ENCODE data around the gene TNFAIP2. TPM values are rescaled to one million over a fixed set of nuclear protein-coding genes. Genes with fewer than 3 reads are reported as not detected.

Gene TNFAIP2
- total RNA-seq, 1 experiment from 2014 or later, result 8.1 TPM

- no peaks in the 10 kb centered on the region for H3K9me3 ChIP-seq
- H3K36me3 ChIP-seq (ENCODE audit: control insufficient read depth, insufficient read depth, low read length), result no peaks in the 10 kb centered on the region
- no peak overlapping the region for H3K4me3 Mint-ChIP-seq (ENCODE audit: unreplicated experiment)
- no peak for TF ChIP-seq CTCF (IDR thresholded peaks at IDR 0.05; ENCODE audit: insufficient read depth in 1 of 2, low read depth in 1 of 2, low read length in 1 of 2, severe bottlenecking in 1 of 2, unreplicated experiment in 1 of 2)
- no peaks in the 10 kb centered on the region for H3K36me3 Mint-ChIP-seq (ENCODE audit: insufficient read depth, unreplicated experiment)
- no peaks in the 10 kb centered on the region for H3K27me3 Mint-ChIP-seq (ENCODE audit: insufficient read depth, unreplicated experiment)
- no peaks in the 10 kb centered on the region for H3K4me1 ChIP-seq
- intact Hi-C loops (cut with micrococcal nuclease; ENCODE audit: unreplicated experiment), result loop anchor here (2.0 kb wide), 1 partner anchor 112 kb away; no protein-coding TSS in a partner anchor
- no peaks in the 10 kb centered on the region for H3K9me3 Mint-ChIP-seq (ENCODE audit: unreplicated experiment)
- no TSS peak for BruUV-seq (replicated peaks)
- POLR2A ChIA-PET, result no interaction called here
- no peak overlapping the region for H3K27ac Mint-ChIP-seq (ENCODE audit: unreplicated experiment)
- DNase-seq, result no peak
- H3K4me3 ChIP-seq (ENCODE audit: low read depth, low read length), result no peak overlapping the region
- CTCF ChIA-PET, result interaction anchor here (0.7 to 1.1 kb wide), 3 partner anchors 18 to 207 kb away, joined by 3 to 7 read pairs (median 6); no protein-coding TSS in a partner anchor
- H3K4me1 Mint-ChIP-seq (ENCODE audit: low read depth, unreplicated experiment), result no peaks in the 10 kb centered on the region
- H3K27me3 ChIP-seq (replicated peaks; ENCODE audit: control insufficient read depth, insufficient read depth, low read length), result no peaks in the 10 kb centered on the region
These were observed 48.4 kb upstream of the TNFAIP2 start for GRCh38 chr14:103074729-103075367.

DNA sequence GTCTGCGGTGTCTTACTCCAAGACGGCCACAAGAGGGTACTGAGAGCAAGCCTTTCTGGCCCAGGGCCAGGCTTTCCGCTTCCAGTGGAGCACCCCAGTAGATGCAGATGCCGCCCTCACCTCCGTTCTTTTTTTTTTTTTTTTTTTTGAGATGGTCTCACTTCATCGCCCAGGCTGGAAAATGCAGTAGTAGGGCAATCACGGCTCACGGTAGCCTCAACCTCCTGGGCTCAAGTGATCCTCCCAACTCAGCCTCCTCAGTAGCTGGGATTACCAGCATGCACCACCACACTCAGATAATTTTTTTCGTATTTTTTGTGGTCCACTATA lies 44.9 kb upstream of the TNFAIP2 start:
- H3K27me3 Mint-ChIP-seq (ENCODE audit: insufficient read depth, unreplicated experiment), result no peaks in the 10 kb centered on the region
- no peaks in the 10 kb centered on the region for H3K9me3 Mint-ChIP-seq (ENCODE audit: unreplicated experiment)
- TF ChIP-seq CTCF (IDR thresholded peaks at IDR 0.05; ENCODE audit: insufficient read depth in 1 of 2, low read depth in 1 of 2, low read length in 1 of 2, severe bottlenecking in 1 of 2, unreplicated experiment in 1 of 2), result peak; percentile 80 to 84
- POLR2A ChIA-PET, result no interaction called here
- intact Hi-C loops (cut with micrococcal nuclease; ENCODE audit: unreplicated experiment), result loop anchor here (1.0 to 2.0 kb wide), 3 partner anchors 14 to 214 kb away; no protein-coding TSS in a partner anchor
- H3K4me3 Mint-ChIP-seq (ENCODE audit: unreplicated experiment), result no peak overlapping the region
- H3K4me3 ChIP-seq (ENCODE audit: low read depth, low read length), result no peak overlapping the region
- H3K4me1 ChIP-seq, result no peaks in the 10 kb centered on the region
- BruUV-seq (replicated peaks), result no TSS peak
- H3K27ac Mint-ChIP-seq (ENCODE audit: unreplicated experiment), result no peak overlapping the region
- no peaks in the 10 kb centered on the region for H3K9me3 ChIP-seq
- no peaks in the 10 kb centered on the region for H3K4me1 Mint-ChIP-seq (ENCODE audit: low read depth, unreplicated experiment)
- no peaks in the 10 kb centered on the region for H3K36me3 ChIP-seq (ENCODE audit: control insufficient read depth, insufficient read depth, low read length)
- DNase-seq, result peak; percentile 80 to 81
- H3K36me3 Mint-ChIP-seq (ENCODE audit: insufficient read depth, unreplicated experiment), result no peaks in the 10 kb centered on the region
- H3K27me3 ChIP-seq (replicated peaks; ENCODE audit: control insufficient read depth, insufficient read depth, low read length), result no peaks in the 10 kb centered on the region
- CTCF ChIA-PET, result interaction anchor here (1.8 kb wide), 1 partner anchor 26 kb away, joined by 8 read pairs; no protein-coding TSS in a partner anchor

DNA sequence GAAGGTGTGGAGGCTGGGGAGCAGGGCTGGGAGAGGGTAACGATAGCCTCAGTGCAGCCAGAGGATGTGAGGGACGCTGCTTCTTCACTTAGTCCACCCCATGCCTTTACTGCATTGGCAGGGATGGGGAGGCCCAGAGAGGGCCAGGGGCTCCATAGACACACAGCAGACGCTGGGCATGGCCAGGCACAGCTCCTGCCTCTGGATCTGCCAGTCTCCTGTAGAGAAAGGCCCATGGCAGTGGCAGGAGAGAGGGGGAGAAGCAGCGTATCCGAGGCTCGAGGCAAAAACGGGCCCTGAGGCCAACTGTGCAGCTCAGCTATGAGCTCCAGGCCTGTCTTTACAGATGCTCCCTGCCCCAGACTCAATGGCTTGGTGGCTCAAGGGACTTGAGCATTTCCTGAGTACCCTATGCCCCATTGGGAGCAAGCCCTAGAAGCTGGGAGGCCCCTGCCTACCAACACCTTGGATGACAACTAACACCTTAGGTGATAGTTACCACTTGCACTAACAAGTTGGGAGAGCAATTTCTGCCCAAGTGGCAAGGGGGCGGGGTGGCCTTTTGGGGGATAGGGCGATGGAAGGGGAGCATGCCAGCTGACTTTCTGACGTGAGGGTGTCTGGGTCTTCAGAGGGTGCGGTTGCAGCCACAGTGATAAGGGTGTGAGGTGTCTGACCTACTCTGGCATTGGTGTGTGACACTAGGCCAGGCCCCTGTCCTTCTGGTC lies 44.2 kb upstream of the TNFAIP2 start:
- Mint-ChIP-seq H3K36me3 (ENCODE audit: insufficient read depth, unreplicated experiment) (no peaks in the 10 kb centered on the region), H3K27me3 (ENCODE audit: insufficient read depth, unreplicated experiment) (no peaks in the 10 kb centered on the region), H3K27ac (ENCODE audit: unreplicated experiment) (no peak overlapping the region), H3K4me1 (ENCODE audit: low read depth, unreplicated experiment) (no peaks in the 10 kb centered on the region), H3K4me3 (ENCODE audit: unreplicated experiment) (no peak overlapping the region), H3K9me3 (ENCODE audit: unreplicated experiment) (no peaks in the 10 kb centered on the region)
- no peak overlapping the region for H3K4me3 ChIP-seq (ENCODE audit: low read depth, low read length)
- H3K9me3 ChIP-seq, result no peaks in the 10 kb centered on the region
- ChIA-PET POLR2A (no interaction called here), CTCF (interaction anchor here (1.8 kb wide), 1 partner anchor 26 kb away, joined by 8 read pairs; no protein-coding TSS in a partner anchor)
- TF ChIP-seq CTCF (IDR thresholded peaks at IDR 0.05; ENCODE audit: insufficient read depth in 1 of 2, low read depth in 1 of 2, low read length in 1 of 2, severe bottlenecking in 1 of 2, unreplicated experiment in 1 of 2), result no peak
- H3K4me1 ChIP-seq, result no peaks in the 10 kb centered on the region
- intact Hi-C loops (cut with micrococcal nuclease; ENCODE audit: unreplicated experiment), result loop anchor here (1.0 to 2.0 kb wide), 3 partner anchors 14 to 213 kb away; no protein-coding TSS in a partner anchor
- DNase-seq, result no peak
- no peaks in the 10 kb centered on the region for H3K36me3 ChIP-seq (ENCODE audit: control insufficient read depth, insufficient read depth, low read length)
- H3K27me3 ChIP-seq (replicated peaks; ENCODE audit: control insufficient read depth, insufficient read depth, low read length), result no peaks in the 10 kb centered on the region
- no TSS peak for BruUV-seq (replicated peaks)

All from Caco-2 (cell line).